K562 (cell line): ENCODE measurements around the gene CST9L.

ENCODE experiments used
- CTBP1 ChIP-seq: fragments of 450-650 bp; IDR thresholded peaks from 2 replicates; pipeline ENCODE4 v1.6.1; 2016; ENCODE audit warnings: borderline replicate concordance
- POLR2AphosphoS5 ChIP-seq: IDR thresholded peaks from 2 replicates; pipeline ENCODE4 v1.6.1; 2011; ENCODE audit warnings: mild to moderate bottlenecking, low read depth, low read length, moderate library complexity; ENCODE audit not compliant: control insufficient read depth, insufficient read depth
- ZNF12 ChIP-seq: sonication (generic); formaldehyde crosslinking; IDR thresholded peaks from 2 replicates; pipeline ENCODE4 v1.4.0; 2020; ENCODE audit warnings: mild to moderate bottlenecking, missing genetic modification reagents

DNA sequence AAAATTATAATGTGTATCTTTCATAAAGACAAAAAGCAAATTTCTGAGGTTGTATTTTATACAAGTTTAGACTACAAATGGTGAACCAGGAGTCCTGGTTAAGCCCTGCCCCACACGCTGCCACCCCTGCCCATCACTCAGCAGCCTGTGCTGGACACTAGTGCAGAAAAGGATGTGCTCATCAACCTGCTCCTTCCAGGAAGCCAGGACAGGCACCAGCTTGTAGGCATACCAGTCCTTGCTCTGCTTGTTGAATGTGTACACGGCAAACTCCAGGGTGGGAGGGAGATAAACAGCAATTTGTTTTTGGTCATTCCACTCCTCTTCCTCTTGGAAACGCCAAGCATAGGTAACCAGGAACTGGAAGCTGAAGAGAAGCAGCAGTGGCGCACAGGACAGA, 18.1 kb downstream of the CST9L start:
- no peak for TF ChIP-seq CTBP1
- TF ChIP-seq ZNF12 (CRISPR knock-in tag), result no peak
- no peak for TF ChIP-seq POLR2AphosphoS5
